Measurements from ENCODE around the gene RUBCNL.

Gene RUBCNL

GRCh38 chr13:46313024-46313423 lies 74.0 kb downstream of the RUBCNL start:
- H3K4me3 ChIP-seq (ENCODE audit: insufficient read depth, low read depth, low read length, poor library complexity, severe bottlenecking): no peak overlapping the region
- no peaks in the 10 kb centered on the region for H3K36me3 ChIP-seq (ENCODE audit: control insufficient read depth, insufficient read depth, low read length)
- H3K4me1 ChIP-seq (ENCODE audit: control insufficient read depth, insufficient read depth, low read length, poor library complexity, severe bottlenecking): no peaks in the 10 kb centered on the region
- H3K27ac ChIP-seq (ENCODE audit: insufficient read depth, low read length, poor library complexity, severe bottlenecking): no peak overlapping the region
- H3K9me3 ChIP-seq (ENCODE audit: control insufficient read depth, low read length): no peaks in the 10 kb centered on the region
- no peak for DNase-seq
- H3K27me3 ChIP-seq (replicated peaks; ENCODE audit: control insufficient read depth, insufficient read depth, low read length, poor library complexity, severe bottlenecking): no peaks in the 10 kb centered on the region

- Histone ChIP-seq H3K4me3 (ENCODE audit: insufficient read depth, low read depth, low read length, poor library complexity, severe bottlenecking) (no peak overlapping the region), H3K27ac (ENCODE audit: insufficient read depth, low read length, poor library complexity, severe bottlenecking) (no peak overlapping the region), H3K9me3 (ENCODE audit: control insufficient read depth, low read length) (no peaks in the 10 kb centered on the region), H3K36me3 (ENCODE audit: control insufficient read depth, insufficient read depth, low read length) (no peaks in the 10 kb centered on the region), H3K4me1 (ENCODE audit: control insufficient read depth, insufficient read depth, low read length, poor library complexity, severe bottlenecking) (no peaks in the 10 kb centered on the region), H3K27me3 (replicated peaks; ENCODE audit: control insufficient read depth, insufficient read depth, low read length, poor library complexity, severe bottlenecking) (no peaks in the 10 kb centered on the region)
- no peak for DNase-seq
Observed at GRCh38 chr13:46311217-46311616, 75.8 kb downstream of the RUBCNL start.

DNA sequence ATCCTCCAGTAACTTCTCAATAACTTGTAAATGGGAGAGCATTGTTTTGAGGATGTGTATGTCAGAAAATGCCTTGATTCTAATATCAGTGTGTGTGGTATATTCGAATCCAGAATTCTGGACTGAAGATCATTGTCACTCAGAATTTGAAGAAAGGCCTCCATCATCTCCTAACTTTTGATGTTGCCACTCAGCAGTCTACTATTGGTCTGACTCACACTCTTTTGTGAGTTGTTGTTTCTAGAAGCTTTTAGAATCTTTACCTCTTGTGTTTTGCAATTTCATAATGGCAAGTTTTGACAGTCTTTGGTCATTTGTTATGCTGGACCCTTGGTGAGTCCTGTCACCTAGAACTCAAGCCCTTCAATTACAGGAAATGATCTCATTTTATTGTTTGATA lies 77.0 kb downstream of the RUBCNL start:
- Histone ChIP-seq H3K4me1 (ENCODE audit: control insufficient read depth, insufficient read depth, low read length, poor library complexity, severe bottlenecking) (no peaks in the 10 kb centered on the region), H3K9me3 (ENCODE audit: control insufficient read depth, low read length) (no peaks in the 10 kb centered on the region), H3K27ac (ENCODE audit: insufficient read depth, low read length, poor library complexity, severe bottlenecking) (no peak overlapping the region), H3K4me3 (ENCODE audit: insufficient read depth, low read depth, low read length, poor library complexity, severe bottlenecking) (no peak overlapping the region), H3K27me3 (replicated peaks; ENCODE audit: control insufficient read depth, insufficient read depth, low read length, poor library complexity, severe bottlenecking) (no peaks in the 10 kb centered on the region), H3K36me3 (ENCODE audit: control insufficient read depth, insufficient read depth, low read length) (no peaks in the 10 kb centered on the region)
- DNase-seq: no peak

DNA sequence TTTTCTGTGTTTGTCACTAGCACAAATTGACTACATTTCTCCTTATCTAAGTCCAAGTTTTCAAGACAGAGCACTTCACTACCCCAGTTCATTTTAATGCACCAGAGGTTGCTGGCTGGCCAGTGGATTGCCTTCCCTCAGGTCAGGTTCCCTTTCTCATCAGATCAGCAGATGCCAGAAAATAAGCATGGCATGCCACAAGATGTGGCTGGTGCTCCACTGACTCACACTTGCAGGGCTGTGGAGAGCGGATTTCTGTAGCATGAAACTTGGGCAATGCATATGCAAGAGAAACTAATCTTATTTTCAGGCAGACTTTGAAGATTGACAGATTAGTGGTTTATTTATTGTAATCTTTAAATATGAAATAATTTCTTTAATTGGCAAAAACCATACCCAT lies 79.5 kb downstream of the RUBCNL start:
- Histone ChIP-seq H3K4me3 (ENCODE audit: insufficient read depth, low read depth, low read length, poor library complexity, severe bottlenecking) (no peak overlapping the region), H3K36me3 (ENCODE audit: control insufficient read depth, insufficient read depth, low read length) (no peaks in the 10 kb centered on the region), H3K27me3 (replicated peaks; ENCODE audit: control insufficient read depth, insufficient read depth, low read length, poor library complexity, severe bottlenecking) (no peaks in the 10 kb centered on the region), H3K4me1 (ENCODE audit: control insufficient read depth, insufficient read depth, low read length, poor library complexity, severe bottlenecking) (no peaks in the 10 kb centered on the region), H3K9me3 (ENCODE audit: control insufficient read depth, low read length) (no peaks in the 10 kb centered on the region), H3K27ac (ENCODE audit: insufficient read depth, low read length, poor library complexity, severe bottlenecking) (no peak overlapping the region)
- DNase-seq: no peak

GRCh38 chr13:46304546-46304945 lies 82.5 kb downstream of the RUBCNL start:
- no peak overlapping the region for H3K4me3 ChIP-seq (ENCODE audit: insufficient read depth, low read depth, low read length, poor library complexity, severe bottlenecking)
- no peak for DNase-seq
- H3K4me1 ChIP-seq (ENCODE audit: control insufficient read depth, insufficient read depth, low read length, poor library complexity, severe bottlenecking): no peaks in the 10 kb centered on the region
- no peaks in the 10 kb centered on the region for H3K9me3 ChIP-seq (ENCODE audit: control insufficient read depth, low read length)
- H3K36me3 ChIP-seq (ENCODE audit: control insufficient read depth, insufficient read depth, low read length): no peaks in the 10 kb centered on the region
- no peak overlapping the region for H3K27ac ChIP-seq (ENCODE audit: insufficient read depth, low read length, poor library complexity, severe bottlenecking)
- H3K27me3 ChIP-seq (replicated peaks; ENCODE audit: control insufficient read depth, insufficient read depth, low read length, poor library complexity, severe bottlenecking): no peaks in the 10 kb centered on the region

GRCh38 chr13:46303742-46304385 lies 83.2 kb downstream of the RUBCNL start:
- Histone ChIP-seq H3K27me3 (replicated peaks; ENCODE audit: control insufficient read depth, insufficient read depth, low read length, poor library complexity, severe bottlenecking) (no peaks in the 10 kb centered on the region), H3K36me3 (ENCODE audit: control insufficient read depth, insufficient read depth, low read length) (no peaks in the 10 kb centered on the region), H3K9me3 (ENCODE audit: control insufficient read depth, low read length) (no peaks in the 10 kb centered on the region), H3K27ac (ENCODE audit: insufficient read depth, low read length, poor library complexity, severe bottlenecking) (no peak overlapping the region), H3K4me3 (ENCODE audit: insufficient read depth, low read depth, low read length, poor library complexity, severe bottlenecking) (no peak overlapping the region), H3K4me1 (ENCODE audit: control insufficient read depth, insufficient read depth, low read length, poor library complexity, severe bottlenecking) (no peaks in the 10 kb centered on the region)
- DNase-seq: no peak

DNA sequence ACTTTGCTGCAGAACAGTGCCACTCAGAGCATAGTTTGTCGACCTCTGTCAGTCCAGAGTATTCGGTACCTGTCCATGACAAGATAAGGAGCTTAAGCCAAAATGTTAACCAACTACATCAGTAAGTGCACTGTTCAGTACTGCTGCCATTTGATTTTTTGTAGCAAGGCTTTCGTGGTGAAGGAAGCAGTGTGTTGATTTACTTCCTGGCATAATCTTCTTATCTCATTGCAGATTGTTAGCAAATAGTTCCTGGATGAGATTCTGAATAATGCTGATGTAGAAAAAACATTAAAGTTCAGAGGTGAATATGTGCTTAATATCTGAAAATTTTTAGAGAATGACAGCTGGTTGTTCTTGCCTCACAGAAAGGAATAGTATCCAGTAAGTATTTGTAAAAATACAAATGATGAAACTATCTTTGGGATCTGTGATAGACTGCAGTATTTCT lies 89.7 kb downstream of the RUBCNL start:
- Histone ChIP-seq H3K27ac (ENCODE audit: insufficient read depth, low read length, poor library complexity, severe bottlenecking) (no peak overlapping the region), H3K27me3 (replicated peaks; ENCODE audit: control insufficient read depth, insufficient read depth, low read length, poor library complexity, severe bottlenecking) (no peaks in the 10 kb centered on the region), H3K36me3 (ENCODE audit: control insufficient read depth, insufficient read depth, low read length) (no peaks in the 10 kb centered on the region), H3K4me1 (ENCODE audit: control insufficient read depth, insufficient read depth, low read length, poor library complexity, severe bottlenecking) (peaks cover 26% of the 10 kb centered on the region), H3K4me3 (ENCODE audit: insufficient read depth, low read depth, low read length, poor library complexity, severe bottlenecking) (no peak overlapping the region), H3K9me3 (ENCODE audit: control insufficient read depth, low read length) (no peaks in the 10 kb centered on the region)
- DNase-seq: no peak

DNA sequence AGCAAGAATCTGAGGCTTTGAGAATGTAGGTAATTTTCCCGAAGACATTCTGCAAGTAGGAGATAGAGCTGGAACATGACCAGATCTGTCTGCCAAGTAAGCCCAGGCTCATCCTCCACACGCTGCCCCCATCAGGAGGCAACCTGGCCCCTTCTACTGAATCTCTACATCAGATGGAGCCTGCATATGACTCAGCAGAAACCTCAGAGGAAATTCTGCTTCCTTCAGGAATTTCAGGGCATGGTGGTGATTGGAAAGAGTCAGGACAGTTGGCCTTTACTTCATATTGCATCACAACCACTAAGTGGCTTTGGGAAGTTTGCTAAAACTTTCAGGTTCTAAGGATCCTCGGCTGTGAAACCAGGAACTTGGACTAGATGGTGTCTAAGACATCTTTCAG lies 90.1 kb downstream of the RUBCNL start:
- Histone ChIP-seq H3K36me3 (ENCODE audit: control insufficient read depth, insufficient read depth, low read length) (no peaks in the 10 kb centered on the region), H3K4me3 (ENCODE audit: insufficient read depth, low read depth, low read length, poor library complexity, severe bottlenecking) (no peak overlapping the region), H3K27me3 (replicated peaks; ENCODE audit: control insufficient read depth, insufficient read depth, low read length, poor library complexity, severe bottlenecking) (no peaks in the 10 kb centered on the region), H3K4me1 (ENCODE audit: control insufficient read depth, insufficient read depth, low read length, poor library complexity, severe bottlenecking) (peaks cover 26% of the 10 kb centered on the region), H3K27ac (ENCODE audit: insufficient read depth, low read length, poor library complexity, severe bottlenecking) (peak overlapping the region; percentile 69), H3K9me3 (ENCODE audit: control insufficient read depth, low read length) (no peaks in the 10 kb centered on the region)
- no peak for DNase-seq

- DNase-seq: no peak
- Histone ChIP-seq H3K4me1 (ENCODE audit: control insufficient read depth, insufficient read depth, low read length, poor library complexity, severe bottlenecking) (peaks cover 26% of the 10 kb centered on the region), H3K9me3 (ENCODE audit: control insufficient read depth, low read length) (no peaks in the 10 kb centered on the region), H3K27ac (ENCODE audit: insufficient read depth, low read length, poor library complexity, severe bottlenecking) (peak overlapping the region; percentile 69), H3K27me3 (replicated peaks; ENCODE audit: control insufficient read depth, insufficient read depth, low read length, poor library complexity, severe bottlenecking) (no peaks in the 10 kb centered on the region), H3K36me3 (ENCODE audit: control insufficient read depth, insufficient read depth, low read length) (no peaks in the 10 kb centered on the region), H3K4me3 (ENCODE audit: insufficient read depth, low read depth, low read length, poor library complexity, severe bottlenecking) (no peak overlapping the region)
Observed at GRCh38 chr13:46296115-46296822, 90.8 kb downstream of the RUBCNL start.

DNA sequence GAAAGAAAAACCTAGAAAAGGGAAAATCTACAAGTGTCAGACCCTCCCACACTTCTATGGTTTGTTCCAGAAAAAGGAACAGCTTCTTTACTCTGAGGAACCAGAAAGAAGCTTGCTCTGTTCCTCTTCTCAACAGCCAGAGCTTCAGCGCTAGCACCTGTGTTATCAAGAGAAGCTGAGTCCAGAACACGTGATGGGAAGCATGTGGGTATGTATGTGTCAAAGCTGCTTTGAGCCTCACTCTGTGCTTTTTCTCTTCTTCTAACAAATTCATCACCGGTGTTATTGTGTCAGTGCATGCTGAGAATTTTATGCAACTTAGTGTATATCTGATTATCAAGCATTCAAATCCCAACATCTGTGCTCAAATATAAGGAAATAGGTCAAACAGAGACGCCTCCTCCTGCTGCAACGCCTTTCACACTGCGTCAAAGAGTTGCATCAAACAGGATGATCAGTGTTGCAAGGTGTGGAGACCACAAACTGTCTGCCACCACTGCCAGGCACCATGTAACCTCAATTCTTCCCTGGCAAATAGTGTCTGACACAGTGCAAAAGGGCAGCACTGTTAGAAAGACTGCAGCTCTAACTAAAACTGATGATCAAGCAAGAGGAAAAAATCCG lies 91.4 kb downstream of the RUBCNL start:
- H3K4me1 ChIP-seq (ENCODE audit: control insufficient read depth, insufficient read depth, low read length, poor library complexity, severe bottlenecking): peaks cover 26% of the 10 kb centered on the region
- no peaks in the 10 kb centered on the region for H3K27me3 ChIP-seq (replicated peaks; ENCODE audit: control insufficient read depth, insufficient read depth, low read length, poor library complexity, severe bottlenecking)
- peak; percentile 55 to 69 (median 63) for DNase-seq
- no peaks in the 10 kb centered on the region for H3K9me3 ChIP-seq (ENCODE audit: control insufficient read depth, low read length)
- H3K27ac ChIP-seq (ENCODE audit: insufficient read depth, low read length, poor library complexity, severe bottlenecking): peak overlapping the region; percentile 69
- H3K36me3 ChIP-seq (ENCODE audit: control insufficient read depth, insufficient read depth, low read length): no peaks in the 10 kb centered on the region
- H3K4me3 ChIP-seq (ENCODE audit: insufficient read depth, low read depth, low read length, poor library complexity, severe bottlenecking): peak overlapping the region; percentile 1
